OCI-LY3 (cell line): ENCODE data around the gene PCDH8.

Experiments
- H2AFZ ChIP-seq: fragments of 200-600, 300-600 bp; shearing (Covaris generic); 2 replicates; pipeline ENCODE4 v1.6.0; 2014; ENCODE audit warnings: antibody characterized with exemption, low read depth, low read length
- H3K27ac ChIP-seq: fragments of 200-600, 300-600 bp; sonication (generic); 2 replicates; pipeline ENCODE4 v1.5.1; 2014; ENCODE audit warnings: mild to moderate bottlenecking, low read length, moderate library complexity, mixed read lengths
- H3K27me3 ChIP-seq: fragments of 200-600, 300-600 bp; sonication (generic); 2 replicates; pipeline ENCODE4 v1.6.1; 2014; ENCODE audit warnings: low read depth, low read length, mixed read lengths
- H3K36me3 ChIP-seq: fragments of 200-600, 300-600 bp; sonication (generic); replicated peaks from 2 replicates; pipeline ENCODE3; 2014; ENCODE audit warnings: low read depth, low read length, mixed read lengths
- H3K4me1 ChIP-seq: fragments of 300-600, 200-600 bp; sonication (generic); 2 replicates; pipeline ENCODE4 v1.6.1; 2014; ENCODE audit warnings: low read length, mixed read lengths
- H3K4me2 ChIP-seq: fragments of 200-600, 300-600 bp; sonication (generic); 2 replicates; pipeline ENCODE4 v1.6.1; 2014; ENCODE audit warnings: low read length, mixed read lengths
- H3K4me3 ChIP-seq: fragments of 300-600, 200-600 bp; sonication (generic); 2 replicates; pipeline ENCODE4 v1.5.1; 2014; ENCODE audit warnings: antibody characterized with exemption, mild to moderate bottlenecking, low read length, moderate library complexity
- H3K79me2 ChIP-seq: fragments of 300-600, 200-600 bp; shearing (Covaris generic); 2 replicates; pipeline ENCODE4 v1.6.1; 2014; ENCODE audit warnings: mild to moderate bottlenecking, low read length, mixed read lengths
- H3K9ac ChIP-seq: fragments of 300-600, 200-600 bp; shearing (Covaris generic); 2 replicates; pipeline ENCODE4 v1.6.0; 2014; ENCODE audit warnings: mild to moderate bottlenecking, low read length, moderate library complexity
- H3K9me3 ChIP-seq: fragments of 200-600, 300-600 bp; shearing (Covaris generic); 2 replicates; pipeline ENCODE4 v1.6.1; 2014; ENCODE audit warnings: low read length, mixed read lengths; ENCODE audit not compliant: insufficient read depth
- H4K20me1 ChIP-seq: fragments of 200-600, 300-600 bp; sonication (generic); 2 replicates; pipeline ENCODE4 v1.6.1; 2016; ENCODE audit warnings: low read length, mixed read lengths; ENCODE audit not compliant: insufficient read depth
- EZH2phosphoT487 ChIP-seq: fragments of 200-600 bp; shearing (Covaris generic); IDR thresholded peaks from 2 replicates; pipeline ENCODE4 v1.6.1; 2018; ENCODE audit warnings: antibody characterized with exemption, mixed run types, low read depth
- TF ChIP-seq, protein P1 (sequence below): fragments of 200-600, 300-600 bp; sonication (generic); IDR thresholded peaks from 2 replicates; pipeline ENCODE4 v1.5.1; 2014; ENCODE audit warnings: antibody characterized with exemption, low read length, low read depth

PCDH8 gene

DNA sequence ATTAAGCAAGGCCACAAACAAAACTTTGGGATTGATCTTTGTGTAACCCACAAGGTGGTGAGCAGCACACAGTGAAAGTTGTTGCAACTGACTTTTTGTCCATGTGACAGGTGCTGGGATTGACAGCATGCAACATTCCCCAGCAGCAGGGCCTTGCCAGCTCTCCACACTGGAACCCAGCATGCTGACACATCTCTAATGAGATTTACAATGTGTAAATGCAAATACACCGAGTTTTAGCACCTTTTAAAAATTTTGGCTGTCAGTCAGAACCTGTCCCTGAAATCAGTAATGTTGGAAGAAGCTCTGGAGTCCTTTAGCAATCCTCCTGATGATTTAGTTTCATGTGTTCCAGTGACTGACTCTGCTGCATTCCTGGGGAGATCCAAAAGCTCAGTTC lies 16.5 kb upstream of the PCDH8 start:
- Histone ChIP-seq H3K4me1 (peaks cover 3% of the 10 kb centered on the region; the same call in 1 of the 2 replicates), H3K4me2 (no peak overlapping the region), H2AFZ (no peak overlapping the region), H3K79me2 (no peaks in the 10 kb centered on the region), H3K9ac (no peak overlapping the region), H4K20me1 (no peaks in the 10 kb centered on the region), H3K9me3 (no peaks in the 10 kb centered on the region), H3K4me3 (no peak overlapping the region), H3K27me3 (no peaks in the 10 kb centered on the region), H3K27ac (no peak overlapping the region), H3K36me3 (no peaks in the 10 kb centered on the region)
- TF ChIP-seq, protein P1, sequence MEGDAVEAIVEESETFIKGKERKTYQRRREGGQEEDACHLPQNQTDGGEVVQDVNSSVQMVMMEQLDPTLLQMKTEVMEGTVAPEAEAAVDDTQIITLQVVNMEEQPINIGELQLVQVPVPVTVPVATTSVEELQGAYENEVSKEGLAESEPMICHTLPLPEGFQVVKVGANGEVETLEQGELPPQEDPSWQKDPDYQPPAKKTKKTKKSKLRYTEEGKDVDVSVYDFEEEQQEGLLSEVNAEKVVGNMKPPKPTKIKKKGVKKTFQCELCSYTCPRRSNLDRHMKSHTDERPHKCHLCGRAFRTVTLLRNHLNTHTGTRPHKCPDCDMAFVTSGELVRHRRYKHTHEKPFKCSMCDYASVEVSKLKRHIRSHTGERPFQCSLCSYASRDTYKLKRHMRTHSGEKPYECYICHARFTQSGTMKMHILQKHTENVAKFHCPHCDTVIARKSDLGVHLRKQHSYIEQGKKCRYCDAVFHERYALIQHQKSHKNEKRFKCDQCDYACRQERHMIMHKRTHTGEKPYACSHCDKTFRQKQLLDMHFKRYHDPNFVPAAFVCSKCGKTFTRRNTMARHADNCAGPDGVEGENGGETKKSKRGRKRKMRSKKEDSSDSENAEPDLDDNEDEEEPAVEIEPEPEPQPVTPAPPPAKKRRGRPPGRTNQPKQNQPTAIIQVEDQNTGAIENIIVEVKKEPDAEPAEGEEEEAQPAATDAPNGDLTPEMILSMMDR, result no peak

DNA sequence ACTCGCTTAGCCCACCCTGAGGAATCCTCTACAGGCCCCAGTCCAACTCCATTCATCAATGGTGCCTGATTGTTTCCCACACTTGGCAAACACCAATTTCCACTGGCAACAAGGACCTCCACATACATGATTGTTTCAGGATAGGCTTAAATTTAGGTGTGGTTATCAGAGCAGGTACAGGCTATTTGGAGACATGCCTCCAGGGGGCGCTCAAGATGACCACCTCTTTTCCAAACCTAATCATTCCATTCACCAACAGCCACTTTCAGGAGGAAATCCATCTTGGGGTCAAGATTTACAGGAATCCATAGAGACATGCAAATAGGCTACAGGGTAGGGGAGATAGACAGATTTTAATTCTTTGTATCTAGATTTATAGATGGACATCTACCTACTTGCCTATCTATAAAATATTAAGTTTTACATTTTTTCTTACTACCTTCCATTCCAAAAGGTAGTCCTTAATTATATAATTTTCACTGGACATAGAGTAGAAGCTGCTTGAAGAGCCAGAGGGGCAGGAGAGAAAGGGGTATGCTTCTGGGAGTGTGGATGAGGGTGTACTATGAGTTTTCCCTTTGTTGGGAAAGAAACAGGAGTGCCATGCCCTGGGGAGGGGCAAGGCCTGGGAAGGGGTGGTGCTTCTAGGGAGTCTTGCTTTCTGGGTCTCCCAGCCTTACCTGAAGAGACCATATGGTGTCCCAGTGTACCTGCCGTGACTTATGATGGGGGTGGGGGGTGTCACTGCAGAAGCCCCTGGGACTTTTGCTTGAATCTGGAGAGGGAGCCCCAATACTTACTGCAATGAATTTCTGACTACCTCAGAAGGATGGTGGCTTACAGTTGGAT lies 14.1 kb upstream of the PCDH8 start:
- Histone ChIP-seq H3K27ac (no peak overlapping the region), H3K4me2 (no peak overlapping the region), H3K4me3 (no peak overlapping the region), H3K79me2 (no peaks in the 10 kb centered on the region), H3K4me1 (no peaks in the 10 kb centered on the region), H3K9ac (no peak overlapping the region), H3K27me3 (peaks cover 2% of the 10 kb centered on the region; the same call in 1 of the 2 replicates), H3K9me3 (no peaks in the 10 kb centered on the region), H4K20me1 (no peaks in the 10 kb centered on the region), H2AFZ (no peak overlapping the region), H3K36me3 (no peaks in the 10 kb centered on the region)
- TF ChIP-seq, protein P1, result peak; percentile 93
- no peak for TF ChIP-seq EZH2phosphoT487

DNA sequence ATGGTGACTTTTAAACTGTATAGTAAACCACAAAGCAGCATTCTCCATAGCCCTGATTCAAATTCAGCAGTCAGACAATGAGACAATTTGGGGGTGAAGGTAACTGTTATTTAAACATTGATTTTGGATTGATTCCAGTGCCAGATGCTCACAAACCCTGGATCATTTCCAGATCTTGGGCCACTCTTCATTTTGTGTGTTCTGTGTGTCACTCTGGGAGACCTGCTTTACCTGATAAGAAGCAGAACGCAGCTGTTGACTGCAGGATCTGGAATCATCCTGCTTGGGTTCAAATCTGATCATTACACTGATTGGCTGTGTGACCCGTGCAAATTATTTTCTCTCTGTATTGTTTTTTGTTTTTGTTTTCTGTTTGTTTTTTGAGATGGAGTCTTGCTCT lies 4.0 kb upstream of the PCDH8 start:
- Histone ChIP-seq H3K36me3 (no peaks in the 10 kb centered on the region), H3K9me3 (no peaks in the 10 kb centered on the region), H3K4me2 (no peak overlapping the region), H3K27me3 (no peaks in the 10 kb centered on the region), H2AFZ (no peak overlapping the region), H3K4me1 (peaks cover 6% of the 10 kb centered on the region; the same call in 1 of the 2 replicates), H3K4me3 (no peak overlapping the region), H3K9ac (no peak overlapping the region), H3K27ac (no peak overlapping the region), H4K20me1 (no peaks in the 10 kb centered on the region), H3K79me2 (no peaks in the 10 kb centered on the region)
- TF ChIP-seq, protein P1, result no peak
- no peak for TF ChIP-seq EZH2phosphoT487

DNA sequence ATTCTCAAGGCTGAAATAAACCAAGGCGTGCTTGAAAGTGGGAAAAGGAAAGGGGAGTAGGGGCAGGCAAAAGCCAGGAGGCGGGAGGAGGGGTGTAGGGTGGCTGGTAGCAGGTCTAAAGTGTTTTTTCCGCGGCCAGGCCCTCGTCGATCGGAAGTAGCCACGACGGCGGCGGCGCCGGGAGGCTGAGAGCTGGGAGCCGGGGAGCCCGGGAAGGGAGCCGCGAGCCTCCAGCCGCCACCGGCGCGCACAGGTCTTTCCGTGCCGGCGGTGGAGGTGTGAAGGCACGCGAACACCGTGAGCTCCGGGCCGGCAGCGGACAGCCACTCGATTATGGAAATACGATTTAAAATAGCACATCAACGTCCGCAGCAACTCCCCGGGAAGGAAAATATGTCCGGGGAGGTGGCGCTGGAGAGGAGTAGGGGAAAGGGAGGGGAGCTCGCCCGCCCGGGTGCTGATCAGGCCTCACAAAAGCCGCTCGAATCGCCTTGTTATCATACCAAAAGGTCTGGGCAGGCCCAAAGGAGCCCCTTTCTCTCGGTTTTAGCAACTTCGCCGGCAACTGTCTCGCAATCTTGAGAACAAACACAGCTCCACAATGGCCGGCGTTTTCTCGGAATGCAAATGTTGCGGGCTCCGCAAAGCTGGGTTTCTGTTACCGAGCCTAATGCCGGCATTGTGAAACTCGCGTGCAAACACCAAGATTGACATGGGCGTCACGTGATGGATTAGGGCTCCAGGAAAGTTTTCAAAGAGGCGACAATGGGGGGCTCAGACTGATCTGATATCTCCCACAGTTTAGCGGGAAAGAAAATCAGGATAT lies 2.9 kb upstream of the PCDH8 start:
- no peak for TF ChIP-seq EZH2phosphoT487
- TF ChIP-seq, protein P1, result no peak
- no peak overlapping the region for H2AFZ ChIP-seq
- no peaks in the 10 kb centered on the region for H3K27me3 ChIP-seq
- H3K9me3 ChIP-seq, result no peaks in the 10 kb centered on the region
- H3K4me3 ChIP-seq, result no peak overlapping the region
- no peak overlapping the region for H3K4me2 ChIP-seq
- no peaks in the 10 kb centered on the region for H4K20me1 ChIP-seq
- H3K4me1 ChIP-seq, result peaks cover 6% of the 10 kb centered on the region; the same call in 1 of the 2 replicates
- no peak overlapping the region for H3K9ac ChIP-seq
- H3K27ac ChIP-seq, result no peak overlapping the region
- H3K36me3 ChIP-seq, result no peaks in the 10 kb centered on the region
- H3K79me2 ChIP-seq, result no peaks in the 10 kb centered on the region
